ENCODE data around the gene HPN.
A peak's percentile ranks its signal among the peaks of the same experiment; 100 is the strongest.
"Not testable (repeated sequence)": the region's sequence is repeated elsewhere in the genome, so short reads cannot be mapped to it uniquely, and the experiment has no call there.

HPN gene

GRCh38 chr19:35041548-35042055, at the start of gene HPN:
Gene HPN (plus strand): TSS chr19:35041721. CDS start chr19:35042507, 786 bp downstream.
- DNase-seq (ENCODE audit: low read depth) = no peak

DNA sequence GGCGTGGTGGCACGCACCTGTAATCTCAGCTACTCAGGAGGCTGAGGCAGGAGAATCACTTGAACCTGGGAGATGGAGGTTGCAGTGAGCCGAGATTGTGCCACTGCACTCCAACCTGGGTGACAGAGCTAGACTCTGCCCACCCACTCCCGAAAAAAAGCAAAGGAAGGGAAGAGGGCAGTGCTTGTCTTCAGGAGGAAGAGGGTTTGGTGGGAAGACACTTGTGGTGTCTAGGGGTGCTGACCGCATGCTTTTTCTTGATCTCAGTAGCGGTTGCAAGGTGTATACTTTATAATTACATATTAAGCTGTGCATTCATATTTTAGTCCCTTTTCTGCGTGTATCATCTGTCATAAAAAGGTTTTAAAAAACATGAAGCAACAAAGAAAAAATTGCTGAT, 48.9 kb upstream of the HPN start:
- not testable (repeated sequence) for DNase-seq (ENCODE audit: low read depth)

DNA sequence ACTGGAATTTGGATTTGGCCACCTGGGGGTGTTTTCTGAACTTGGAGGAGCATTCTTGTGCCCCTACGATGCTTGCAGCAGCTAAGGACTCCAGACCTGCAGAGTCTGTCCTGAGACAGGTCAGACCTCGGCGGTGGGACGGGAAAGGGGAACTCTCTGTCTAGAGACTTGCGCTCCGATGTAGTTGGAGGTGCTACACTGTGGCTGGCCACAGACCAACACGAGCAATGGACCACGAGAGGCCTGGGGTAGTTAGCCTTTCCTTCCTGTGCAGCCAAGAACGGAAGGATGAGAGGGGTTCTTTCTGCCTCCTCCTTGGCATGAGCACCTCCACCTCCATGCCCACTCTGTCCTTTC, 47.3 kb upstream of the HPN start:
- DNase-seq (ENCODE audit: low read depth) = no peak

- no peak for DNase-seq (ENCODE audit: low read depth)
Measured at GRCh38 chr19:34994643-34995541, 46.6 kb upstream of the HPN start.

- no peak for DNase-seq (ENCODE audit: low read depth)
Measured at GRCh38 chr19:34995551-34995950, 46.0 kb upstream of the HPN start.

DNA sequence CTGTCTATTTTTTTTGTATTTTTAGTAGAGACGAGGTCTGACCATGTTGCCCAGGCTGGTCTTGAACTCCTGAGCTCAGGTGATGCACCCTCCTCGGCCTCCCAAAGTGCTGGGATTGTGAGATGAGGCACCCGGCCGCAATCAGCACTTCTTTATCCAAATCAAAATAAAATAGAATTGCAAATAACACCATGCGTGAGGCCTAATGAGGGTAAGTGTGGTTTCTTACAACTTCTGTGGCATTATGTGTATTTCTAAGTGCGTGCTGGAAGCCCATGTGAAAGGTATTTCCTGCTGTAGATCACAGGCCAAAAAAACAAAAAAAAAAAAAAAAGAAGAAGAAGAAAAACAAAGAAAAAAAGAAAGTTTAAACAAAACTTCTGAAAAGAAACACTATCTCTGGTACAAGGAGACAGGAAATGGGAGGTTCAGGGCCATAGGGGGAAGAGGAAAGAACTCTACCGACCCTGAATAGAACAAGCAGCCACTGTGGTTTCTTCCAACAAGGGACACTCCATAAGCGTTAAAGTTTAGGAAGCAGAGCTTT, 44.4 kb upstream of the HPN start:
- no peak for DNase-seq (ENCODE audit: low read depth)

DNA sequence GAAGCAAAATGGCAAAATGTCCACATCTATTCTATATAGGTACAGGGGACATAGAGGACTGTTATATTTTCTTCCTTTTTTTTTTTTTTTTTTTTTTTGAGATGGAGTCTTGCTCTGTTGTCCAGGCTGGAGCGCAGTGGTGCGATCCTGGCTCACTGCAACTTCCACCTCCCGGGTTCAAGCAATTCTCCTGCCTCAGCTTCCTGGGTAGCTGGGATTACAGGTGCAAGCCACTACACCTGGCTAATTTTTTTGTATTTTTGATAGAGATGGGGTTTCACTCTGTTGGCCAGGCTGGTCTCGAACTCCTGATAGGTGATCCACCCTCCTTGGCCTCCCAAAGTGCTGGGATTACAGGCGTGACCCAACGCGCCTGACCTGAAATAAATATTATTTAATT, 43.3 kb upstream of the HPN start:
- DNase-seq (ENCODE audit: low read depth) = not testable (repeated sequence)

DNA sequence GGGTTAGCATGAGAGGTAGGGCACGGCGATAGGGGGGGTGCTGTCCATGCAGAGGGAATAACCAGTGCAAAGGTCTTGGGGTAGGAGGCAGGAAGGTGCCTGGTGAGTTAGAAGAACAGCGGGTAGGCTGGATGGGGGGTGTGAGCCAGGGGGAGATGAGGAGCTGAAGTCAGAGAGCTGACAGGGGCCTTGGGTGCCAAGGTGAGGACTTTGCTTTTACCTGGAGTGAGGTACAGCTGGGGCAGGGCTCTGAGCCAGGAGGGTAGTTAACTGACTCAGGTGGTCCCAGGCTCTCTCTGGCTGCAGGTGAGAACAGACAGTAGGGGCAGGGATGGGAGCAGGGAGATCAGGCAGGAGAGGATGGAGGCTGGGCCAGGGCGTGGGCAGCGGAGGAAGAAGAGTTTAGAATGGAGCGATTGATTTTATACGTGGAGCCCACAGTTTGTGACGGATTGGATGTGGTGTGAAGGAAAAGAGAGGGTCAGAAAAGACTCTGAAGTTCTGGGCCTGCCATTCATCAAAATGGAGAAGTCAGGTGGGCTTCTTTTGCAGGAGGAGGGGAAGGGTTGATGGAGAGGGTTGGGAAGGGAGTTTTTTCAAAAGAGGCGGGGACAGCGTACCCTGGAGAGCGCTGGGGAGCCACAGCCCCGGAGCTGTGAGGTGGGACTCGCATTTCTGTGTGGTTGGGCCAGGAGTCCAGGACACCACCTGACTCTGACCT, 42.6 kb upstream of the HPN start:
- DNase-seq (ENCODE audit: low read depth) = no peak

DNA sequence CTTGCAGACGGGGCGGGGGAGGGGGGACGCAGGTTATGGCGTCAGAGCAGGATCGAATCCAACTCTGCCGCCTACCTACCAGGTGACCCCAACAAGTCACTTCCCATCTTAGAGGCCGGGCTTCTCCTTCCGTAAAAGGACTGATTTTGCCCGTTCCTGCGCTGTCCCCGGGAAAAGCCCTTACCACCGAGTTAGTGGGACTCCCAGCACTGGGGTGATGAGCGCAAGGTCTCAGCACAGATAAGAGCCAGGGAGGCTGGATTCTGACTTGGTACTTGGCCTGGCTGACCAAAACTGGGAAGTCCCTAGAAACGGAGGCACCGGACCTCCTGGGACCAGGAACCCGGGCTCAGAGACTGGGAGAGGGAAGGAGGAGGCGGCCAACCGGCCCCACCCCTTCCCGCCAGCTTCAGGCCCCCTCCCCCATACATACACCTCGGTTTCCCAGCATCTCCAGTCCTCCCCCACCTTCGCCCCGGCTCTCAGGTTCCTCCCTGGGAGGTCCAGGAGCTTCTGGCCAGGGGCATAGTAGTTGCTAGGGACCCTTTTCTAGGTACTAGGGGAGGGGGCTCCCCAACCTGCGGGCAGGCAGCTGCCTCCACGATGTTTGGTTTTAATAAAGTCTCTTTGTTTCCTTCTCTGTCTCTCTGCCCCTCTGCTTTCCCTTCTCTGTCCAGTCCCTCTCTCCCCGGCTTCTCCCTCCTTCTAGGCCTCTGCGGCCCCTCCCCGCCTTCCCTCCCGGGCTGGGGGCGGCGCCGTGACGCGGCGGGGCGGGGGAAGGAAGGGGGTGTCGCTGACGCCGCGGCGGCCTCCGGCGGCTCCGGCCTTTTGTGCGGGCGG, 41.8 kb upstream of the HPN start, which contains the start of gene GRAMD1A:
Gene GRAMD1A, plus strand, starts transcription at position 826 of the 840 bp plus-strand sequence. CDS start 156 bp downstream, outside the sequence.
- DNase-seq (ENCODE audit: low read depth) = peak; percentile 48

- DNase-seq (ENCODE audit: low read depth) = no peak
Measured at GRCh38 chr19:35000338-35000646, 41.2 kb upstream of the HPN start.

- DNase-seq (ENCODE audit: low read depth) = no peak
Measured at GRCh38 chr19:35000647-35001501, 40.6 kb upstream of the HPN start.

- no peak for DNase-seq (ENCODE audit: low read depth)
Measured at GRCh38 chr19:35002037-35002535, 39.4 kb upstream of the HPN start.

- no peak for DNase-seq (ENCODE audit: low read depth)
Measured at GRCh38 chr19:35004517-35005255, 36.8 kb upstream of the HPN start.

DNA sequence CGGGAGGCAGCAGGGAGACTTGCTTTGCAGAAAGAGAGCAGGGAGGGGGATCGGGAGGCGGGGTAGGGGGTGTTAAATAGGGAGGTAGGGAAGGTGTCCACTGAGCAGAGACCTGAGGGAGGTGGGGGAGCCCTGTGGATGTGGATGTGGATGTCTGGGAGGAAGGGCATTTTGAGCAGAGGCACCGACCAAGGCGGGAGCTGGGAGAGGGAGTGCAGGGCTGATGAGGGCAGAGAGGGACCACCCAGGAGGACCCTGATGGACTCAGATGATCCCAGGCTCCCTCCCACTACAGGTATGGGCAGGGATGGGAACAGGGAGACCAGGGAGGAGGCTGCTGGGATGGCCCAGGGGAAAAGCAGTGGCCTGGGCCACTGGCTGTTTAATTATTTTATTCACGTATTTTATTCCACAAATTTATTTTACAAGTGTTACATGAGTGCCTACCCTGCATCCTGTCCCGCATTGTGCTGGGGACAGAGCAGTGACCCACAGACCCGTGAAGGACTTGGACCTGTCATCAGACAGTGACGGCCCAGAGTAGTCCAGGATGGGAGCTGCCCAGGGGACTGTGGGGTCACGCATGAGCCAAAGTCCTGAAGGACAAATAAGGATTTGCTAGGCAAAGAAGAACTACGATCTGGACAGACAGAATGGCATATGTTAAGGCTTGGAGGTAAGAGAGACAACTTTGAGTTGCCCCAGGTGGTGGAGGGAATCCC, 36.1 kb upstream of the HPN start:
- DNase-seq (ENCODE audit: low read depth) = no peak

- not testable (repeated sequence) for DNase-seq (ENCODE audit: low read depth)
Measured at GRCh38 chr19:35006007-35006341, 35.5 kb upstream of the HPN start.

DNA sequence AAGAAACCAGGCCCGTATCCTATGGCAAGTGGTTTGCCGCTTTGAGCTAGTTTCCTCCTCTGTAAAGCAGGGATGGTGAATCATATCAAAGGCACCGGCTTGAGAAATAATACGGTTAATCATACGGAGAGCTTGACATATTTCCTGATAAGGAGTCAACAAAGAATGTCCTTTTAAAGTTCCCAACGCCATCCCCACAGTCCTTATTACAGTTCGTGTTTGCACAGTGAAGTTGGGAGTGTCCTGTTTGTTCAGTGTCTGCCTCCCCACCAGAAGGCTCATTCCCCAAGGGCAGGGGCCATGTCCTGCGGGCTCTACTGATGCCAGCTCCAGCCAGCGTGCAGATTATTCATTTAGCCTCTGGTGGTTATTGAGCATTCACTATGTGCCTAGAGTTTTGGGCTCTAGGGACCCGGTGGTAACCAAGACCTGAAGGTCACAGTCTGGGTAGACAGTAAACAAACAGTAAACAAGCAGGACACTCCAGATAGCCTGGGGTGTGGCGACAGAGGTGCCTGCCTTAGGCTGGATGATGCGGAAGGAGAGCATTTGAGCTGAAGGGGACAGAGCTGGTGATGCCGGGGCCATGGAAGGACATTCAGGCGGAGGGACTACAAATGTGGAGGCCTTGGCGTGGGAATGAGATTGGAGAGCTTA, 35.1 kb upstream of the HPN start:
- DNase-seq (ENCODE audit: low read depth) = peak; percentile 83

DNA sequence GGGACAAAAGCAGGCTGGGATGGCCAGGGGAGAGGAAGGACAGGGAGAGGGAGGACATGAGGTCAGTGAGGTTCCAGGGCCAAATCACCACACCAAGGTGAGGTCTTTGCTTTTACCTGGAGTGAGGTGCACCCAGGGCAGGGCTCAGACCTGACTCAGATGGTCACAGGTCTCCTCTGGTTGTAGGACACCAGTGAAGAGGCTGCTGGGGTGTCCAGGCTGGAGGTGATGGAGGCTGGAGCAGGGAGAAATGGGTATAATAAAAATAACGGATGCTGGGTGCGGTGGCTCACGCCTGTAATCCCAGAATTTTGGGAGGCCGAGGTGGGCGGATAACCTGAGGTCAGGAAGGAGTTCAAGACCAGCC, 34.5 kb upstream of the HPN start:
- no peak for DNase-seq (ENCODE audit: low read depth)

GRCh38 chr19:35007427-35007826, 34.1 kb upstream of the HPN start:
- DNase-seq (ENCODE audit: low read depth) = not testable (repeated sequence)

DNA sequence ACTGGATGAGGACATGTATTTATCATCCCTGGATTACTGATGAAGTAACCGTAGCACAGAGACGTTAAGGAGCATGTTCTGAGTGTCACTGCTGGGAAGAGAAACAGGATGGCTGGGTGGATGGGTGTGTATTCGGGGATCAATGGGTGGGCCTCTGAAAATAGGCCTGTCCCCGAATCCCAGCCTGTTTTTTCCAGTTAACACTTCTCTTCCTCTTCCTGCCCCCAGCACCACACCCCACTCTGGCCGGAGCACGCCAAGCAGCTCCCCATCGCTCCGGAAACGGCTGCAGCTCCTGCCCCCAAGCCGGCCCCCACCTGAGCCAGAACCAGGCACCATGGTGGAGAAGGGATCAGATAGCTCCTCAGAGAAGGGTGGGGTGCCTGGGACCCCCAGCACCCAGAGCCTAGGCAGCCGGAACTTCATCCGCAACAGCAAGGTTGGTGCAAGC, 32.6 kb upstream of the HPN start:
- DNase-seq (ENCODE audit: low read depth) = no peak

All from HS-5 (cell line).